GM23338 (cell line): ENCODE measurements around the gene RIMS4.

Experiments used
- CREB1 ChIP-seq: fragments of 250-450 bp; sonication (Bioruptor Pico); IDR thresholded peaks from 2 replicates; pipeline ENCODE4 v1.5.0; 2020; ENCODE audit warnings: low read depth, mild to moderate bottlenecking, moderate library complexity
- CTCF ChIP-seq, 2 experiments: fragments of 200-600 bp in 1 of 2; sonication (generic) in 1 of 2; conservative IDR thresholded peaks; 2 replicates each; pipeline versions ENCODE4 v1.5.1 to v1.6.1; 2016 to 2017; ENCODE audit warnings: antibody characterized with exemption in 2 of 2, low read depth in 2 of 2, mild to moderate bottlenecking in 2 of 2, moderate library complexity in 1 of 2
- ETS1 ChIP-seq: IDR thresholded peaks from 2 replicates; pipeline ENCODE4 v1.6.1; 2016; ENCODE audit warnings: antibody characterized with exemption
- EZH2 ChIP-seq: fragments of 200-600 bp; sonication (generic); IDR thresholded peaks from one replicate; pipeline ENCODE4 v1.8.0; 2017; ENCODE audit warnings: antibody characterized with exemption, mild to moderate bottlenecking, low read depth; ENCODE audit not compliant: unreplicated experiment
- EZH2phosphoT487 ChIP-seq: fragments of 200-600 bp; sonication (generic); IDR thresholded peaks from one replicate; pipeline ENCODE4 v1.8.1; 2018; ENCODE audit warnings: antibody characterized with exemption; ENCODE audit not compliant: unreplicated experiment
- JUNB ChIP-seq: IDR thresholded peaks from one replicate; pipeline ENCODE4 v1.6.1; 2016; ENCODE audit warnings: antibody characterized with exemption; ENCODE audit not compliant: unreplicated experiment
- NANOG ChIP-seq: IDR thresholded peaks from 2 replicates; pipeline ENCODE4 v1.6.1; 2016; ENCODE audit warnings: antibody characterized with exemption, borderline replicate concordance
- POLR2AphosphoS5 ChIP-seq: IDR thresholded peaks from 2 replicates; pipeline ENCODE4 v1.6.1; 2016; ENCODE audit warnings: antibody characterized with exemption, low read depth
- REST ChIP-seq: IDR thresholded peaks from one replicate; pipeline ENCODE4 v1.6.1; 2018; ENCODE audit warnings: antibody characterized with exemption; ENCODE audit not compliant: unreplicated experiment
- ZNF114 ChIP-seq: fragments of 250-450 bp; sonication (Bioruptor Pico); IDR thresholded peaks from 2 replicates; pipeline ENCODE4 v1.5.0; 2020; ENCODE audit warnings: mild to moderate bottlenecking, moderate library complexity
- ZNF331 ChIP-seq: fragments of 250-450 bp; sonication (Bioruptor Pico); IDR thresholded peaks from 2 replicates; pipeline ENCODE4 v1.5.0; 2020; ENCODE audit warnings: low read depth, mild to moderate bottlenecking, moderate library complexity

- TF ChIP-seq CTCF (conservative IDR thresholded peaks at IDR 0.05; ENCODE audit: low read depth in 2 of 2) (no peak; a peak in 1 of 4 replicates), CREB1 (CRISPR knock-in tag) (no peak), POLR2AphosphoS5 (no peak), EZH2 (no peak), NANOG (no peak), EZH2phosphoT487 (no peak), ZNF331 (CRISPR knock-in tag) (no peak), REST (no peak), ETS1 (no peak), ZNF114 (no peak), JUNB (no peak)
Observed at GRCh38 chr20:44809380-44810060, 826 bp downstream of the RIMS4 start.
